GM12875 (cell line): ENCODE data around the gene DOCK10.

Source experiments
- H3K4me3 ChIP-seq: one replicate; pipeline ENCODE4 v1.5.1; 2011; ENCODE audit warnings: low read depth, low read length, control low read depth
- TF ChIP-seq, protein P1 (sequence below): IDR thresholded peaks from 2 replicates; pipeline ENCODE4 v1.5.1; 2011; ENCODE audit warnings: low read depth, mild to moderate bottlenecking, control low read depth, inconsistent platforms, low read length, moderate library complexity, borderline replicate concordance; ENCODE audit not compliant: insufficient read depth

Gene DOCK10

DNA sequence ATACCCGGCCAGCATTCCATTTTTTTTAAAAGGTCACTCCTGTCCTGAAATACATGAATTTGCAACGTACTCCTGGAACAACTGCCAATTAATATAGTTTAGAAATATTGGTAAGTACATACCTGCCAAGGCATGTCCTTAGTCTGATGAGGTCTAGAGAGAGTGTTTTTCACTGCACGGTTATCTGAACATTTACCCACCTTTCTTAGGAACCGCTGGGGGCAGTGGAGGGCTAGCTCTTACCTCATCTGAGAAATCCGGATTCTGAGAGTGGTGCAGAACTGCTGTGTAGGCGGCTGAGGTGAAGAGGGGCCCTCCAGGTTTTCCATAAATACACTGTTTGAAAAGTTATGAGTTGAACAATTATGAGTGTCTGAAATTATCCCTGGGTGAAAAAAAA, 193.0 kb downstream of the DOCK10 start:
- TF ChIP-seq, protein P1, sequence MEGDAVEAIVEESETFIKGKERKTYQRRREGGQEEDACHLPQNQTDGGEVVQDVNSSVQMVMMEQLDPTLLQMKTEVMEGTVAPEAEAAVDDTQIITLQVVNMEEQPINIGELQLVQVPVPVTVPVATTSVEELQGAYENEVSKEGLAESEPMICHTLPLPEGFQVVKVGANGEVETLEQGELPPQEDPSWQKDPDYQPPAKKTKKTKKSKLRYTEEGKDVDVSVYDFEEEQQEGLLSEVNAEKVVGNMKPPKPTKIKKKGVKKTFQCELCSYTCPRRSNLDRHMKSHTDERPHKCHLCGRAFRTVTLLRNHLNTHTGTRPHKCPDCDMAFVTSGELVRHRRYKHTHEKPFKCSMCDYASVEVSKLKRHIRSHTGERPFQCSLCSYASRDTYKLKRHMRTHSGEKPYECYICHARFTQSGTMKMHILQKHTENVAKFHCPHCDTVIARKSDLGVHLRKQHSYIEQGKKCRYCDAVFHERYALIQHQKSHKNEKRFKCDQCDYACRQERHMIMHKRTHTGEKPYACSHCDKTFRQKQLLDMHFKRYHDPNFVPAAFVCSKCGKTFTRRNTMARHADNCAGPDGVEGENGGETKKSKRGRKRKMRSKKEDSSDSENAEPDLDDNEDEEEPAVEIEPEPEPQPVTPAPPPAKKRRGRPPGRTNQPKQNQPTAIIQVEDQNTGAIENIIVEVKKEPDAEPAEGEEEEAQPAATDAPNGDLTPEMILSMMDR = peak; percentile 36; the same call in 1 of the 2 replicates
- H3K4me3 ChIP-seq = no peak overlapping the region

DNA sequence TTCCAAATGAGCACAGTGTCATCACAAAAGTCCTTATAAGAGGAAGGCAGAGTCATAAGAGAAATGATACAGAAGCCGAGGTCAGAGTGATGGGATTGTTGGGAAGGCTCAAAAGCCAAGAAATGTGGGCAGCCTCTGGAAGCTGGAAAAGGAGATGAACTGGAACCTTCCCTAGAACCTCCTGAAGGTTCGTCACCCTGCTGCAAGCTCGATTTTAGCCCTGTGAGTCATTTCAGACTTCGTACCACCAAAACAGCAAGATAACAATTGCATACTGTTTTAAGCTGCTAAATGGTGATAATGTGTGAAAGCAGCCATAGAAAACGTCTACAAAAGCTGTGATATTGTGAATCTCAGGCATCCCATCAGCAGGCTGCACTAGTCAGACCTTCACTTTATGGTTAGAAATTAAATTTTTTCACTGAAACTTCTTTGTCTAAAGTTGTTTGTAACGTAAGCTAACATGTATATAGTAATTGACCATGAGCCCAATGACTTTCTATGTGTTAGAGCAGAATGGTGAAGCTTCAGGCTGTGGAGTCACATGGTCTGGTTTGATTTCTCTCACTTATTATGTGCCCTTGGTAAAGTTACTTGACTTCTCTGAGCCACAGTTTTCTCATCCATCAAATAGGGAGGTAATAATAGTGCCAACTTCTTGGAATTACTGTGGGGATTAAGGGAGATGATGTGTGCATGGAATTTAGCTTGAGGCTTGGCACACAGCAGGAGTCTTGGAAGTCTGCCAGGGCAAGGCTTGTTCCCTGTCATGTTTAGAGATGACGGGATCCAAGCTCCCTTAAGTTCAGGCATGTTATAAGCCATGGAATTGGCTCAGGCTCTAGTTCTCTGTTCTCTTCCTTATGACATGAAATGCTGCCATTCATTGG, 194.1 kb downstream of the DOCK10 start:
- H3K4me3 ChIP-seq = no peak overlapping the region
- TF ChIP-seq, protein P1 = no peak

DNA sequence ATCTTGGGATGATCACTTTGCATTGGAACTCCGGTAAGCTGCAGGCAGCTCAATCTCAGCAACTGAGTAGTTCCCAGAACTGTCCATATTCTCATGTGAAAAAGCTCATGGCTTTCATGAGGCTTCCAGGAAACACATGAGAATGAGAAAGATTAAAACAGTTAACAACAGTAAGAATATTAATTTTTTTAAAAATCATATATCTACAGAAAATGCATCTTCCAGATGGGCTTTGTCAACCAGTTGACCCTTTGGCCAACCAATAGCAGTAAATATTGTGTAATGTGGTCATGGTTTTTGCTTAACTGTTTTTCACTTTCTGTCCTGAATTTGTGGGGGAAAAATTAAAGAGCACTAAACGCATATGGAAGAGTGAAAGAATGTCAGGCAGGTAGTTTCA, 194.9 kb downstream of the DOCK10 start:
- no peak overlapping the region for H3K4me3 ChIP-seq
- TF ChIP-seq, protein P1 = no peak

DNA sequence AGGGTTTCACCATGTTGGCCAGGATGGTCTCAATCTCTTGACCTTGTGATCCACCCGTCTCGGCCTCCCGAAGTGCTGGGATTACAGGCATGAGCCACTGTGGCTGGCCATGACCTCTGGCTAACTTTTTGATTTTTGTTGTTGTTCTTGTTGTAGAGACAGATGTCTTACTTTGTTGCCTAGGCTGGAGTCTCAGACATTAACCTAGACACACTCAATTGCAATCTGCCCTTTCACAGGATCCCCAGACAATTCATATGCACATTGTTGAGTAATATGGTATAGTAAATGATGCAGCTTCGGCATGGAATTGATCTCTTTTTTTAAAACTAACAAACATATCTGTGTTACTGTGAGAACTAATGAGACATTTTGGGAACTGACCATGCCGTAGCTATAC, 195.6 kb downstream of the DOCK10 start:
- H3K4me3 ChIP-seq = no peak overlapping the region
- TF ChIP-seq, protein P1 = no peak

DNA sequence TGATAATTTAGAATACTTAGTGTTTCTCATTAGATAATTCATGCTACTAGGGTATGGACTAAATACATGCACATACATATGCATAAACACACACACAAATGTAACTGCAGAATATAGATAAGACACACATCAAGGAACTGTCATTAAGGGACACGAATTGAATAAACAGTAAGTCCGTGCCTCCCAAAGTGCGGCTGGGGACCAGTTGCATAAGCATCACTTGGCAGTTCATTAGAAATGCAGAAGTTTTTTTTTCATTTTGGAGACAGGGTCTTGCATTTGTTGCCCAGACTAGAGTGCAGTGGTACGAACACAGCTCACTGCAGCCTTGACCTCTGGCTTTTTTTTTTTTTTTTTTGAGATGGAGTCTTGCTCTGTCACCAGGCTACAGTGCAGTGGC, 196.1 kb downstream of the DOCK10 start:
- TF ChIP-seq, protein P1 = no peak
- H3K4me3 ChIP-seq = no peak overlapping the region

DNA sequence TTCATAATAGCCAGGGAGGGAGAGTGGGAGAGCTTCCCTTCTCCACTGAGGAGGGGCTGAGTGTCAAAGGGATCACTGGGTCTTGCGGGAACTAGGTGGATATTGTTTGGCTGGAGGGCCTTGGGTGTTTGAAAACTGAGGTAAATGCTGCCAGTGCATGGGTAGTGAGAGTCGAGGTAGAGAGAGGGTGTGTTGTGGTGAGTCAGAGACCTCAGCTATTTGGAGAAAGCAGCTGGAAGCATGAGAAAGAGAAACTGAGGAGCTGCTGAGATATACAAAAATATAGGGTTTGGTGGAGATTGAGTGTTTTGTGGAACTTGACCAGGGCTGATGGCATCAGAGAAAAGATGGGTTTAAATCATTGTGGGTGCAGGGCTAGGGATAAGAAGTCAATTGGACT, 199.1 kb downstream of the DOCK10 start:
- TF ChIP-seq, protein P1 = no peak
- no peak overlapping the region for H3K4me3 ChIP-seq

DNA sequence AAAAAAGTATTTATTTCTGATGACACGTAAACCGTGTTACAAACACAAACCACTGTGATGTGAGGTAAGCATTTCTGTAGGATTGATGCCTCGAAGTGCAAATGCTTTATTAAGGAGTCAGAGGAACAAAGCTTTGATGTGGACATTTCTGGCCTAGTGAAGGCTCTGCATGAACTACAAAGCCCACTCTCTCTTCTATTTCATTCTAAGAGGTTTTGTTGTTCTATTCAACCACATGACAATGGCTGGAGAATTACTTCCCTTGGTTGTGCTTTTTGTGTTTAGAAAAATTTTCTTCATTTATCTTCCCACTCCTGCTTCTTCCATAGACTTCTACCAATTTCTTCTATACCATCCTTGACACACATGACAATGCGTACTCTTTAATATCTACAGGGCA, 200.4 kb downstream of the DOCK10 start:
- TF ChIP-seq, protein P1 = no peak
- no peak overlapping the region for H3K4me3 ChIP-seq
